Endothelial cell of umbilical vein (primary cell): ENCODE results near the gene TSPAN4. TPM values are rescaled to one million over a fixed set of nuclear protein-coding genes. Genes with fewer than 3 reads are reported as not detected.

Experiments
- BruUV-seq: library from RNA; stranded (reverse); fragments of 400-500 nt; replicated peaks from 2 replicates; lab custom pipeline; 2021; lab: Mats Ljungman, UMichigan
- CTCF ChIA-PET: fragments of 300-600, 350-600 bp; sonication (Branson Sonifier 250); formaldehyde crosslinking; loops from one replicate; lab custom pipeline; 2021; ENCODE audit warnings: antibody characterized with exemption, inconsistent platforms; lab: Charles Lee
- POLR2A ChIA-PET: fragments of 300-600, 350-600 bp; sonication (Branson Sonifier 250); formaldehyde crosslinking; loops from one replicate; lab custom pipeline; 2021; ENCODE audit warnings: antibody characterized with exemption, inconsistent platforms; lab: Charles Lee
- DNase-seq: peaks from one replicate; pipeline ENCODE4 v3.0.0-alpha.2; 2011; ENCODE audit warnings: low read depth, low spot score
- FAIRE-seq: peaks from 2 replicates; lab custom pipeline; 2011; peaks lifted over from hg19 to GRCh38; lab: Jason Lieb, UNC
- H2AFZ ChIP-seq: 2 replicates; pipeline ENCODE4 v1.6.0; 2012; ENCODE audit warnings: low read depth, low read length, control low read depth, inconsistent platforms
- H3K27ac ChIP-seq: 2 replicates; pipeline ENCODE4 v1.5.1; 2011; ENCODE audit warnings: low read depth, mild to moderate bottlenecking, control low read depth, low read length, moderate library complexity; ENCODE audit not compliant: insufficient read depth
- H3K27me3 ChIP-seq, 2 experiments: 2 replicates each; pipeline versions ENCODE4 v1.6.0 to v1.6.1; 2011; ENCODE audit warnings: low read length in 2 of 2, mixed read lengths in 1 of 2; ENCODE audit not compliant: control insufficient read depth in 2 of 2, insufficient read depth in 2 of 2
- H3K36me3 ChIP-seq, 2 experiments: 2 replicates in 1 of 2; 3 replicates in 1 of 2; pipeline ENCODE4 v1.5.1; 2011; ENCODE audit warnings: low read length in 2 of 2, mild to moderate bottlenecking in 1 of 2, moderate library complexity in 1 of 2; ENCODE audit not compliant: control insufficient read depth in 2 of 2, insufficient read depth in 2 of 2; ENCODE audit errors: extremely low read depth in 1 of 2
- H3K4me1 ChIP-seq: 3 replicates; pipeline ENCODE4 v1.5.1; 2011; ENCODE audit warnings: mild to moderate bottlenecking, low read length; ENCODE audit not compliant: control insufficient read depth, insufficient read depth; ENCODE audit errors: extremely low read depth
- H3K4me2 ChIP-seq: 2 replicates; pipeline ENCODE4 v1.6.1; 2011; ENCODE audit warnings: low read length, control low read depth, mixed read lengths; ENCODE audit not compliant: insufficient read depth
- H3K4me3 ChIP-seq, 3 experiments: fragments of 200-600 bp in 1 of 3; sonication (generic), shearing (Covaris generic) in 1 of 3; replicated peaks in 1 of 3; 2 replicates each; pipeline ENCODE4 v1.5.1; 2011 to 2016; ENCODE audit warnings: control low read depth in 3 of 3, low read length in 3 of 3, mild to moderate bottlenecking in 2 of 3, inconsistent platforms in 1 of 3, low read depth in 1 of 3, moderate library complexity in 1 of 3; ENCODE audit not compliant: insufficient read depth in 1 of 3
- H3K79me2 ChIP-seq: 2 replicates; pipeline ENCODE4 v1.6.0; 2012; ENCODE audit warnings: low read length, inconsistent platforms; ENCODE audit not compliant: control insufficient read depth, insufficient read depth
- H3K9ac ChIP-seq: replicated peaks from 2 replicates; pipeline ENCODE3; 2011; ENCODE audit warnings: low read length, control low read depth; ENCODE audit not compliant: insufficient read depth; ENCODE audit errors: extremely low read depth
- H3K9me1 ChIP-seq: replicated peaks from 3 replicates; pipeline ENCODE4 v1.6.0; 2011; ENCODE audit warnings: mild to moderate bottlenecking, low read length; ENCODE audit not compliant: control insufficient read depth, insufficient read depth; ENCODE audit errors: extremely low read depth
- H3K9me3 ChIP-seq: replicated peaks from 2 replicates; pipeline ENCODE4 v1.5.1; 2012; ENCODE audit warnings: low read length, inconsistent platforms; ENCODE audit not compliant: control insufficient read depth, insufficient read depth
- H4K20me1 ChIP-seq: replicated peaks from 2 replicates; pipeline ENCODE3; 2011; ENCODE audit warnings: mild to moderate bottlenecking, low read length; ENCODE audit not compliant: control insufficient read depth, insufficient read depth; ENCODE audit errors: extremely low read depth
- EZH2 ChIP-seq: IDR thresholded peaks from 2 replicates; pipeline ENCODE4 v1.6.1; 2012; ENCODE audit warnings: borderline replicate concordance, low read depth, mild to moderate bottlenecking, moderate library complexity, low read length, inconsistent platforms; ENCODE audit not compliant: severe bottlenecking
- FOS ChIP-seq: IDR thresholded peaks from 2 replicates; pipeline ENCODE4 v1.6.1; 2011; ENCODE audit warnings: mild to moderate bottlenecking, low read length, moderate library complexity, borderline replicate concordance; ENCODE audit not compliant: insufficient read depth
- JUN ChIP-seq: IDR thresholded peaks from 2 replicates; pipeline ENCODE4 v1.6.1; 2011; ENCODE audit warnings: borderline replicate concordance, low read depth; ENCODE audit not compliant: insufficient read length, insufficient read depth
- MYC ChIP-seq: IDR thresholded peaks from one replicate; pipeline ENCODE4 v1.6.1; 2011; ENCODE audit warnings: mild to moderate bottlenecking, low read depth, low read length
- POLR2AphosphoS5 ChIP-seq: IDR thresholded peaks from 2 replicates; pipeline ENCODE4 v1.6.1; 2012; ENCODE audit warnings: low read depth, mild to moderate bottlenecking, control low read depth, low read length, moderate library complexity; ENCODE audit not compliant: insufficient read depth
- dilution Hi-C: fragments of 300-500 bp; cut with MboI; formaldehyde crosslinking; loops from one replicate; pipeline ENCODE4 v1.15.0; 2019; ENCODE audit warnings: low sequenced_read_pairs; ENCODE audit not compliant: extremely low pct_ligation_motif_present
- intact Hi-C: fragments of 100-400 bp; cut with micrococcal nuclease; formaldehyde crosslinking; loops from one replicate; pipeline ENCODE4 v1.10.0; 2022
- polyA plus RNA-seq, 4 experiments: library from polyadenylated mRNA; depleted of rRNA in 3 of 4; stranded (reverse) in 3 of 4; unstranded in 1 of 4; fragments of >200 nt; gene quantifications; 2 replicates each; pipeline versions ENCODE4 v1.2.1 to v1.2.3, GENCODE V29; 2011 to 2012; ENCODE audit warnings: missing spikeins in 1 of 4
- total RNA-seq: library from RNA; stranded (reverse); gene quantifications from 2 replicates; pipeline ENCODE4 v1.2.3, GENCODE V29; 2021
- TF ChIP-seq, protein P1 (sequence below), 2 donors: IDR thresholded peaks; 1 replicate in 1 of 2; 2 replicates in 1 of 2; pipeline ENCODE4 v1.5.1; 2011; ENCODE audit warnings: low read length in 2 of 2, mild to moderate bottlenecking in 2 of 2, moderate library complexity in 2 of 2, control low read depth in 1 of 2, inconsistent platforms in 1 of 2, low read depth in 1 of 2; ENCODE audit not compliant: insufficient read depth in 1 of 2; ENCODE audit errors: extremely low read depth in 1 of 2

Gene TSPAN4
- total and polyA plus RNA-seq, 2 donors (not counting 3 experiments of a cell fraction or from before 2014, with no cell fraction given): 114 to 199 TPM

DNA sequence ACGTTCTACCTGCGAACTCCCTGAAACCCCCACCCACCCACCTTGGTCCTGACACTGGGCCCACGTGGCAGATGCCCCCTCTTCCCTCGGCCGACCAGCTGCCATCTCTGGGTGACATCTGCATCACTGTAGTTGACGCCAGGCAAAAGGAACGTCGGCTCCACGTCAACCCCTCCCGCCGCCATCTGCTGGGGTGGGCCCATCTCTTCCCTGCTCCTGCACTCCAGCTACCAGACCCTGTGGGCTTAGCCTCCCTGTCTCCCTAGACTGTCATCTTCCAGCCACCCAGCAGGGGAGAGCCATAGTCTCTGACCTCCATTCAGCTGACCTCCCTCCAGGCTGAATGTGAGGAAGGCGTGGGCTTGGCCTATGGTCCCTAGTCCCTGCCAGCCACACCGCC is 46.6 kb downstream of the TSPAN4 start:
- no peaks in the 10 kb centered on the region for H3K9me3 ChIP-seq
- no peaks in the 10 kb centered on the region for H3K27me3 ChIP-seq
- TF ChIP-seq MYC: no peak
- TF ChIP-seq EZH2: no peak
- no peak for TF ChIP-seq JUN
- no peak for TF ChIP-seq FOS
- no peak for TF ChIP-seq POLR2AphosphoS5
- TF ChIP-seq, protein P1, sequence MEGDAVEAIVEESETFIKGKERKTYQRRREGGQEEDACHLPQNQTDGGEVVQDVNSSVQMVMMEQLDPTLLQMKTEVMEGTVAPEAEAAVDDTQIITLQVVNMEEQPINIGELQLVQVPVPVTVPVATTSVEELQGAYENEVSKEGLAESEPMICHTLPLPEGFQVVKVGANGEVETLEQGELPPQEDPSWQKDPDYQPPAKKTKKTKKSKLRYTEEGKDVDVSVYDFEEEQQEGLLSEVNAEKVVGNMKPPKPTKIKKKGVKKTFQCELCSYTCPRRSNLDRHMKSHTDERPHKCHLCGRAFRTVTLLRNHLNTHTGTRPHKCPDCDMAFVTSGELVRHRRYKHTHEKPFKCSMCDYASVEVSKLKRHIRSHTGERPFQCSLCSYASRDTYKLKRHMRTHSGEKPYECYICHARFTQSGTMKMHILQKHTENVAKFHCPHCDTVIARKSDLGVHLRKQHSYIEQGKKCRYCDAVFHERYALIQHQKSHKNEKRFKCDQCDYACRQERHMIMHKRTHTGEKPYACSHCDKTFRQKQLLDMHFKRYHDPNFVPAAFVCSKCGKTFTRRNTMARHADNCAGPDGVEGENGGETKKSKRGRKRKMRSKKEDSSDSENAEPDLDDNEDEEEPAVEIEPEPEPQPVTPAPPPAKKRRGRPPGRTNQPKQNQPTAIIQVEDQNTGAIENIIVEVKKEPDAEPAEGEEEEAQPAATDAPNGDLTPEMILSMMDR (IDR thresholded peaks at IDR 0.05; ENCODE audit: extremely low read depth in 1 of 2, insufficient read depth in 1 of 2, low read depth in 1 of 2, low read length in 2 of 2): no peak
- BruUV-seq: no TSS peak
- H3K27ac ChIP-seq: no peak overlapping the region
- peaks cover 0 to 5% of the 10 kb centered on the region in 2 experiments for H3K36me3 ChIP-seq
- ChIA-PET CTCF (interaction anchor here (1.0 kb wide), 1 partner anchor 162 kb away, joined by 5 read pairs; no protein-coding TSS in a partner anchor), POLR2A (no interaction called here)
- H2AFZ ChIP-seq: no peak overlapping the region
- H3K4me1 ChIP-seq: no peaks in the 10 kb centered on the region
- dilution Hi-C loops (no loop called here), intact Hi-C loops (no loop called here)
- FAIRE-seq (no peak), DNase-seq (no peak)
- no peak overlapping the region for H3K4me2 ChIP-seq
- no peaks in the 10 kb centered on the region for H3K79me2 ChIP-seq
- no peak overlapping the region for H3K4me3 ChIP-seq
- no peaks in the 10 kb centered on the region for H3K9me1 ChIP-seq
- H3K9ac ChIP-seq: no peak overlapping the region
- no peaks in the 10 kb centered on the region for H4K20me1 ChIP-seq
